Bone marrow (tissue), 2 donors: Measurements from ENCODE around the gene TRDMT1.
A peak's percentile ranks its signal among the peaks of the same experiment; 100 is the strongest.

Source experiments
- DNase-seq, 2 donors: peaks; one replicate each; lab custom pipeline; 2025; lab: John Stamatoyannopoulos, UW

TRDMT1 gene

DNA sequence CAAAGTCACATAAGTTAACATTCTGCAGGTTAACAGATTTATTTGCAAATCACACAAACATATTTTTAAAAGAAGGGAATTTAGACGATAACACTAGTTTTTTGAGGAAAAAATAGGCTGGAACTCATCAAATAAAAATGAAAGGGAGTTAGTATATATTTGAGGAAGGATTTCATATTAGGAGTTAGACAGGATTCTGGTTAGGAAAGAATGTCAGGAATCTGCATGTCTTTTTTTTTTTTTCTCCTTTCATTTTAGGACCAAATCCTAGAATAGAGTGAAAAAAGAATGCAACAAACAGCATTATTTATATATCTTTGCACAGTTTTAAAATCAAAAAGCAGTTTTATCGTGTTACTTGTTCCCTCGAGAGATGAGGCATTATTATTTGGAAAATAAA, 8.9 kb upstream of the TRDMT1 start:
- DNase-seq: no peak

DNA sequence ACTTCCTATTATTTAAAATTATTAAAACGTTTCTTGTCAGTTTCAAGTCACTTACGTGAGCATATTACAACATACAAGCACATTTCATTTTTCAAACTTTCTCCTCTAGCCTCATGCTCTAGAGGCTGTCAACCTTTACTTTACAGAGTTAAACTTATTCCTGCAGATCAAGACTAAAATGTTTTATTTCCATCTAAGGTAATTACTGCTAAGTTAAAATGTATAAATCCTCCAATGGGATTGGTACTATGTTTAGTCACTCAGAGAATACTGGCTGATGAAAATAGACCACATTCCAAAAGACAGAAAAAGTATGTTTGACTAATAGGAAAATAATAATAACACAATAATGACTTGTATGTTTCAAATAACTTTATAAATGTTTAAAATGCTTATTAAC, 8.4 kb upstream of the TRDMT1 start:
- DNase-seq: no peak

DNA sequence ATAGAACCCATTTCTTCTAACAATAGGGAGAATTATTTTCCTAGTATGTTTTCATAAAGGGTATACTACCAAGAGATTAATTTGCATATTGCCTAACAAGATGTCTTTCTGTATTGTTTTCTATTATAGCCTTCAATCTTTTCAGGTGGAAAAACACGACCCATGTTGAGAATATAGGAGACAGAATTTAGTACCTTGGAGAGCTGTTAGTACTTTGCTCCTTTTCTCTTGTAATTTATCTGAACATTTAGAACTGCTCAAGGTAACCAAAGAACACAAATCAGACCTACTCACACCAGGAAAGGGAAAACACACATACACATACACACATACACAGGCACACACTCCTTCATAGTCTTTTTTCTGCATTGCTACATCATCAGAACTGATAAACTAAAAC, 7.8 kb upstream of the TRDMT1 start:
- DNase-seq: no peak

DNA sequence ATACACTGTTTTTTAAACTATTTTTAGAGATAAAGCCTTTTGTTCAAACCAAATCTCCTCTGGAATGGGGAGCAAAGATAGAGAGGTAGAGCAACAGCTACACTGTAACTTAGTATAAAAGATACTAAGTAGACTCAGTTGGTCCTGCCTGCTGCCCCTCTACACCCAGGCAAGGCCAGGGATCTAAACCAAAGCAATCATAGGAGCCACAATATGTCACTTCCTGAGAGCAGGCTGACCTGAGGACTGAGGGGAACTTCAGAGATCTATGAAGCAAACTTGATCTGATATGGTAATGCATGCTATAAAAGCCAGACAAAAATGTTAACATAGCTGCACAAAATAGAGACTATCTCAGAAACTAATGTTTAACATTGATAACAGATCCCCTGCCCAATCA, 7.0 kb upstream of the TRDMT1 start:
- DNase-seq: no peak

DNA sequence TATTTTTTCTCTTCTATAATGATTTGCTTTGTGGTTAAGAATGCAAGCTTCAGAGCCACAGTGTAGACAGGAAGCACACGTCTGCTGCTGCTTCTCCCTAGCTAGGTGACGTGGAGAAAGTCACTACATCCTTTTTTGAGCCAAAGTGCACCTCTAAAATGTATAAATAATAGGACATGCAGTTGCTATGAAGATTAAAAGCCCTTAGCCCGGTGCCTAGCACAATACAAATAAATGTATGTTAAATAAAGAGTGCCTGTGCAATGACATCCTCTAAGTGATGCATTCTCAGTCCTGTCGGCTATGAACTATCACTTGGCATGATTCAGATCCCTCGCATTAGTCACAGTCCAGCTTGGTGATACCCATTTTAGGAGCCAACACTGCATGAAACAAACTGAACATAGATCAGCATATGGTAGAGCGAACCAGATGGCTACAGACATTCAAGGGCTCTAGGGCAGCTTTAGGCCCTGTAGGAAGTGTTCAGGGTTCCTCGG, 4.8 kb upstream of the TRDMT1 start:
- DNase-seq: peak in 1 of 2 donors; percentile 92

GRCh38 chr10:17203416-17203815, 1.9 kb upstream of the TRDMT1 start:
- no peak for DNase-seq

GRCh38 chr10:17202999-17203398, 1.5 kb upstream of the TRDMT1 start:
- DNase-seq: no peak

GRCh38 chr10:17202506-17202905, 1.0 kb upstream of the TRDMT1 start:
- no peak for DNase-seq

- DNase-seq: no peak
Measured at GRCh38 chr10:17201794-17202116, 283 bp upstream of the TRDMT1 start.

DNA sequence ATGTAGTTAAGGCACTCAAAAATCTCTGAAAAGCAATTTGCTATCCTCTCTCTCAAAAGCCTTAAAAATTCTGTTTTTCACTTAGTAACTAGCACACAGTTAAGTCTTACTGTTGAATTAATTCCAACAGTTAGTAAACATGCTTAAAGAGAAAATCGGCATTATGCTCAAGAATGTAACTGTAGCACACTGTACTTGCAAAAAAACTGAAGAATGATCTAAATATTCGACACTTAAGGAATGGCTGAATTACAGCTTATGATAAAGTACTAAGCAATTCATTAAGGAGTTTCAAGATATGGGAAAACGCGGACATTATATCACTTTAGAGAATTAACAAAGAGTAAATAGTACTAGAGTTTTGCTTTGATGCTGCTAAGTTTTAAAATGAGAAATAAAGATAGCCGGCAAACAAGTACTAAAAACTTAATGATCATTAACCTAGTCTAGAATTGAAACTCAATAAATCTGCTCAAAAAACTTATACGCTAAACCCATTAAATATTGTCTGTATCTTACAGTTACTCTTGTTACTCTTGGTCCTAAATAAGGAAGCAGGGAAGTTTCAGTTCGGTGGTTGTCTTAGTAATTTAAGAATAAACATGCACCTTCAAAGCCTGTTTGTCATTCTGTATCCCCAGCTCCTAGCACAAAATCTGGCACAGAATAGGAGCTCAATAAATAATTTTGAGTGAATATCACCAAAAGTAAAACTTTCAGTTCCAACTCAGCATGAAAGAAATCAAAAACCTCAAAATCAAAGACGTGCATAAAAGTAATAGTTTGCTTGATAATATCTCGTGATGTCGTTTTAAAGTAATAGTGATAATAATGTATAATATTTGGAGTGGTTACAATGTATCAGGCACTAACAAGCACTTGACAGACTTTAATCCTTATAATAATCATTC, 1.2 kb downstream of the TRDMT1 start:
- DNase-seq: peak in 1 of 2 donors; percentile 46

GRCh38 chr10:17199351-17199804, 2.1 kb downstream of the TRDMT1 start:
- DNase-seq: no peak

DNA sequence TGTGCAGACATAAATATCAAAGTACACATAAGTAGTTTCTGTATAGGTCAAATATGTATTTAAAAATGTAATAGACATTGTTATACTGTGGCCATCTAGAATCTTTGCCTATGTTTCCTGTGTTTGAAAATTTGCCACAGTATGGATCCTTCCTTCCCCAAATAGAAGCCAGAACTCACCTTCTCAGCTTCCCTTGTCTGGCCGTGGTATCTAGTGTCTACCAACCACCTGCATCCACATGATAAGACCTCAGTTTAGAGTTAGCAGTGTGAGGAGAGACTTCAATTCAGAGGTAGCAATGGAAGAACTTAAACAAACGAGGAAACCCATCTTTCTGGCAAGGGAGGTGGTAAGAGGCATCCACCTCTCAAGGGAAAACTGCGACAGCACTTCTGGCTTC, 4.9 kb downstream of the TRDMT1 start:
- no peak for DNase-seq

GRCh38 chr10:17196045-17196444, 5.4 kb downstream of the TRDMT1 start:
- no peak for DNase-seq

DNA sequence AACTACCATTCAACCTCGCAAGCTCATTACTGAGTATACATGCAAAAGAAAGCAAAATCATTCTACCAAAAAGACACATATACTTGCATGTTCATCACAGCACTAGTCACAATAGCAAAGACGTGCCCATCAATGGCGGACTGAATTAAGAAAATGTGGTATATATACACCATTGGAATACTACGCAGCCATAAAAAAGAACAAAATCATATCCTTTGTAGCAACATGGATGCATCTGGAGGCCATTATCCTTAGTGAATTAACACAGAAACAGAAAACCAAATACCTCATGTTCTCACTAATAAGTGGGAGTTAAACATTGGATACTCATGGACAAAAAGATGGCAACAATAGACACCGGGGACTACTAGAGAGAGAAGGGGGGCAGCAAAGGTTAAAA, 6.4 kb downstream of the TRDMT1 start:
- DNase-seq: no peak

DNA sequence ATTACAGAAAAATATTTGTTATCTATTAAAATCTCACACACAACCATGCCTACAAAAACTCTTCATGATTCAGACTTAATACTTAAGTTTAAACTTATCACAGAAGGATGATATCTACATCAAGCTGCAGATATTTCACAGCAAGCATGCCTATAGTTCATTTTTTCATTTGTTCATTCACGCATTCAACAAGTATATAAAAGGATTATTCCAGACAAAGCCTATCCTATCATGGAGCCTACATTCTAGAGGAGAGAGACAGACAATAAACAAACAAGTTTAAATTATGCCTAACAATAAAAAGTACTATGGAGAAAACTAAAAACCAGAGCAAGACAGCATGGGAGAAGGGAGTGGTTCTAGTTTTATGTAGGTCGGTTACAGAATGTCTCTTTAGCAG, 10.9 kb downstream of the TRDMT1 start:
- no peak for DNase-seq

- no peak for DNase-seq
Measured at GRCh38 chr10:17188644-17189172, 12.8 kb downstream of the TRDMT1 start.

DNA sequence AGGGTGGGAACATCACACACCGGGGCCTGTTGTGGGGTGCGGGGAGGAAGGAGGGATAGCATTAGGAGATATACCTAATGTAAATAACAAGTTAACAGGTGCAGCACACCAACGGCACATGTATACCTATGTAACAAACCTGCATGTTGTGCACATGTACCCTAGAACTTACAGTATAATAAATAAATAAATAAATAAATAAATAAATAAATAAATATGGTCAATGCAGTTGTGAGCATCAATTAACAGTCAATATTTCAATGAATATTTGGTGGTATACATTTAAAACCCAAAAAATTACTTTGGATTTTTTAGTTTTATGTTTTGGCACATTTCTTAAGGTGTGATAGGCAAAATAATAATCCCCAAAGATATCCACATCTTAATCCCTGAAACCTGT, 15.6 kb downstream of the TRDMT1 start:
- no peak for DNase-seq

- DNase-seq: no peak
Measured at GRCh38 chr10:17183110-17183509, 18.4 kb downstream of the TRDMT1 start.

DNA sequence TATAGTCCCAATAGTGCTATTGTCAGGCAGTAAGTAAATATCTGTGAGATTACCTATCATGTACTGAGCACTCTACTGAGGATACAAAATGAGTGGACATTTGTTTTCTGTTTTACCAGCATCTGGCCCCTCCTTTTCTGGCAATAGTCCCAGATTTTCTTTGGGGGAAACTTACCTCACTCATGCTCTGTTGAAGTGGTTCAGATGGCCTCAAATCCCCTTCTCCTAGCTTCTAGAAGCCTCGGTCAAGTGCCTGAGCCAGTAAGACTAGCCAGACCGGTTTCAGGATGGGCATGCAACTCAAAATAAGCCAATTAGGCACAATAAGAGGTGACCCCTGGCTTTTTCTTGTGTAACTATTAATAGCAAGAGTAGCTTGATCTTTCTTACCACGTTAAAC, 19.7 kb downstream of the TRDMT1 start:
- DNase-seq: no peak

DNA sequence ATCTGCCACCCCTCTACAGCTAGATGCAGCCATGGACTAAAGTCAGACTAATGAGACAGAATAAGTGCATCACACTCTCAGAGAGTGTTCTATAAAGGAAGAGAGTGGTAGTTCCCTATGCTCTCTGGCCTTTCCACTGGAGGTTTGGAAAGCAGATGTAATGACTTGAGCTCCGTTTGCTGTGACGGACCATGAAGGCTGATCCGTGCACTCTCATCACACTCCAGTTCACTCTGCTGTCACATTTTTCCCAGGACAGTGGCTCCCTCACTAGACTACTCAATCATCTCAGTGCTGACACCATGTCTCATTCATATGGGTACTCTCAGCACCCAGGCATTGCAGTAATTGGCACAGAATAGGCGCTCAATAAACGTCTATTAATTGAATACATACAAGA, 20.4 kb downstream of the TRDMT1 start:
- DNase-seq: no peak

- DNase-seq: no peak
Measured at GRCh38 chr10:17179002-17179401, 22.5 kb downstream of the TRDMT1 start.

DNA sequence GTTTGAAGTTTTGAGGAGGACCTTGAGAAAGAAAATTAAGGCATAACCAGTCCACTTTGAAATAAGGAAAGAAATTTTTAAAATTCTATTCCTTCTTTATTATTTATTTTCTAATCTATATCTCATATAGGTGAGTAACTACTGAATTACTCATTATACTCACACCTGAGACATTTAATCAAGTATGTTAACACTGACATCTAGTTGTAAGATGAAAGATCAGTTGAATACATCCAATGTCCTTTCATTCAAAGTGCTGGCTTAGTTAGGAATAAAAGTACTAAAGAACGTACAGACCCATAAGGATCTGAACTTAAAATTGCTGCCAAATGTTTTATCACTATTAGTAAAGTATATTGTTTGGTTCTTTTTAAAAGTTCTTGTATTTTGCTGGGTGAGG, 23.5 kb downstream of the TRDMT1 start:
- no peak for DNase-seq

GRCh38 chr10:17177014-17177413, 24.5 kb downstream of the TRDMT1 start:
- DNase-seq: no peak

GRCh38 chr10:17176091-17176490, 25.4 kb downstream of the TRDMT1 start:
- no peak for DNase-seq
